NCI-H446 treated with DMSO at 0.1 percent for 48 hours (cell line): ENCODE measurements around the gene PON1.

Experiments used
- DNase-seq: peaks from one replicate; lab custom pipeline; 2025; lab: John Stamatoyannopoulos, UW

The PON1 gene

DNA sequence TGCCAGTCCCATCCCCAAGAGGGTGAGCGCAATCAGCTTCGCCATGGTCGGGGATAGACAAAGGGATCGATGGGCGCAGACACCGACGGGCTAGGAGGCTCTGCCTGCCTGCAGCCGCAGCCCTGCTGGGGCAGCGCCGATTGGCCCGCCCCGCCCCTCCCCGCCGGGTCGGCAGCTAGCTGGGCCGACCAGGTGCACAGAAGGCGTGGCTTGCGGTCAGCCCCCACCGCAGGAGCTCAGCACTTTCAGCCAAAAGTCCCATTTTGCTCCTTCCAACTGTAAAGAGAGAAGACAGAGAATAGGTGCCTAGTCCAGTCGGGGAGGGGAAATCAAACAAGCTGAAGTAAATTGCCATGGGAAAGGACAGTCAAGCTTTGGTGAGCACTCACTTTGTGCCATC, at the start of gene PON1:
Gene PON1, minus strand, starts transcription at position 102 of the 400 bp plus-strand sequence. Its CDS starts 57 bp downstream, at position 45.
- no peak for DNase-seq

DNA sequence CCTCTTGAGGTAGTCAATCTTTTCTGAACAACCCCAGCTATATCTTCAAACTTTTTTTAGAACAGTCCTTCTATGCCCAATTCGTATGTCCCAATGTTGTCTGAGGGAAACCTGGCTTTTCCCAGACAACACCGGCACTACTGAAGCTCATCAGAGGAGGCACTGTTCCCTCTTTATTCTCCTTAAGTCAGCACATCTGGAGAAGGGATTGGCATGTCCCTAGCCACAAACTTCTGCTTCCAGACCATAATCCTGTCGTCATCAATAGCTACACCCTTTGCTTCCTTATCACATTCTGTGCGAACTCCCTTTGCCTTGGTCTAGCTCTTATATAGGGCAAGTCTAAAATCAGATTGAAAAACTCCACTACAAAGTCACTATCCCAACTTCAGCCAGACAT, 49.0 kb upstream of the PON1 start:
- no peak for DNase-seq

DNA sequence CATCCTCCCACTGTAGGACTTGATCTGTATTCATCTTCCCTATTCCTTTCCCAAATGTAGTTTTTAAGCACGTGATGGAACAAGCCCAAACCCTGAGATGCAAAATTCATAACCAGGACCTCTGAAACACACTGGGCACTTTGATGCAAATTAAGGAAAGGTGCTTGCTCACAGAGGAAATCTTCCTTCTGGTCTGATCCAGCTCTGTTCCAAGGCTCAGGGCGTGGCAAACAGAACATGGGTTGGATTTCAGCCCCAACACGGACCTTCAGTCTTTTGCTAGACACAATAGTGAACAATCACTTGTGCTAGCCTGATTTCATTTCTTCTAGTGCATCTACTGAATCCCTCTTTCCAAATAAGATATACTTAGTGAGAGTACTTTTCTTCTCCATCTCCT, 43.9 kb upstream of the PON1 start:
- no peak for DNase-seq

DNA sequence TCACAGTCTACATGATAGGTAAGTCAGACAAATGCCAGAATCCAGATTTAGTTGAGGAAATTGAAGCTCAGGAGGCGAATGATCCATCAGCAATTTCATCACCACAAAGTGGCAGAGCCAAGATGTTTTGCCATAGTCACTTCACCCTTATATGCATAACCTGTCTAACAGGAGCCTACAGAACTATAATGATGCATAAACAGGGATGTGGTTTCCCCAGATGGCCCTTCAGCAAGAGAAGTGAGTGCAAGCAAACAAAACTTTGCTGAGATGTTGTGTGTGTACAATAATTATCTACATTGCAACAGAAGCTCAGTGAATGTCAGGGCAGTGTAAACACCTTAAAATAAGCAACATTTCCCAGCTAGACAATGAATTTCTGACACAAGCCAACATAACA, 43.3 kb upstream of the PON1 start:
- DNase-seq = no peak

DNA sequence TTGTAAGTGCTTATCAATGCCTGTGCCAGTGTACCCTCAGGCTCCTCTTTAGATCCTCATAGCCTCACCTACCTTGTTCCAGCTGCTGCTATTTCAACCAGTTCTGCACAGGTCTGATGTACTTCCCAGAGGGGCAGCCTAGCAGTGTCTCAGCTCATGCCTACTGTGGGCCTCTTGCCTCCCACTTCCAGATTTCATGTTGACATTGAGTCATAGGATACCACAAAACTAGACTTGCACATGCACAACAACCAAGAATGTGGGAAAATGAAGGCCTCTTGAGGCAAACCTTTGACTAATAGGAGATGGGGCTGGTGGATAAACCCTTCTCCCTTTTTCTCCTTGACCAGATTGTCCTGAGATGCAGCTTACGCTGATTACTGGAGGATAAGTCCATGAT, 40.8 kb upstream of the PON1 start:
- DNase-seq = no peak

DNA sequence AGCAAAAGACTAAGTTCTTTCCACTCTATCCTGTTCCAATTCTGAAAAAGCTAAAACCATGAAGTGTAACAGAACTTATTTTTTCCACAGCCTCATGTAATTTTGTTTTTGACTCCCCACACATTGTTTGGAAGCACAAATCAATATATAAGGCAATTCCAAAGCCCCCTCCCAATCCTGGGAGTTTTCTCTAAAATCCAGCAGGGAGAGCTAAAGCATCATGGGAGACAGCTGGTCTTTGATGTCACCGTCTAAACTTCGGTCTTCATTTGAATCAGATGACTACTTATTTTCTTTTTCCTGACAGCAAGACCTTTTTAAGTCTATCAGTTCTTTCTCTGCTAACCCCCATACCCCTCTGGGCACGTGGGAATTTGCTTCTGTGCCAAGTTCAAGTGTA, 33.3 kb upstream of the PON1 start:
- DNase-seq = no peak

DNA sequence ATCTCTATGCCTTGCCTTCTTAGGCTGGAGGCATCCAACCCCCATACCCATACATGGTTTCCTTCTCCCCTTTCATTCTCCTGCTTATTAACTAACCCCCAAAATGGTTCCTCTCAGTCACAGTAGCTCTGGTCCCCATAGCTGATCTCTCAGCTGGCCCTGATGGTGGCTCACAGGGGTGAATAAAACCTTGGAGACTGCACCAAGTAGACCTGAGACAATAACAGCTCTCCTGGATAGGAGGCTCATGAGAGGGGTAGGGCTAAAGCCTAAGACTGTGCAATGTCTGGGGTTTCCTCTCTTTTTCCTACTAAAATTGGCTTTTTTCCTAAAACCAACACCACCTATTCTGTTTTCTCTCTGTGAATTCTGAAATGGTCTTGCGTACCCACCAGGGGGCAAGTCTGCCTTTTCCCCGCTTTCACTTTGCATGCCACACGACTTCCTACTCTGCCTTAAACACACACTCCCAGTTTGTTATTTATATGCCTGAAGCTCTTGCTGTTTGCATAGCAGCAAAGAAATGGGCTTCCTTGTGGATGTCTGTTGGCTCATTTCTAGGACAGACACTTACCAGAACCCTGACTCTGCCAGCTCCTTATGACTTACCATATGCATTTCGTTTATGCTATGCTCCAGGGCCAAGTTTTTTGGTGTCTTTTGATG, 18.4 kb upstream of the PON1 start:
- no peak for DNase-seq

DNA sequence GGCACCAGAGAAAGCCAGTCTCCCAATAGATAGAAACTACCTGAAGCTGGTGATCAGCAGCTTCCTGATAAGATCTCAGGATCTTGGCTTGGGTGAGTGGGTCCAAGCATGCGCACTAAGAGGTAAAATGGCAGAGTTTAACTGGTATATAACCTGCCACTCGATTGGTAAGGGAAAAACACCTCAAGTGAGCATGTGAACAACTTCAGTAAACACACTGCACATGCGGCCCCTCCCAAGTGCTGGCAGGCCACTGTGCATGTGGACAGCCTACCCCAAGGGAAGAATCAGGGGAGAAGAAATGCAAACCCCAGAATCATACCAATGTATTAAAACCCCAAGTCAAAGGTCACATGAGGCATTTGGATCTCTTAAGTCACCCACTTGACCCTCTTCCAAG, 17.7 kb upstream of the PON1 start:
- no peak for DNase-seq

DNA sequence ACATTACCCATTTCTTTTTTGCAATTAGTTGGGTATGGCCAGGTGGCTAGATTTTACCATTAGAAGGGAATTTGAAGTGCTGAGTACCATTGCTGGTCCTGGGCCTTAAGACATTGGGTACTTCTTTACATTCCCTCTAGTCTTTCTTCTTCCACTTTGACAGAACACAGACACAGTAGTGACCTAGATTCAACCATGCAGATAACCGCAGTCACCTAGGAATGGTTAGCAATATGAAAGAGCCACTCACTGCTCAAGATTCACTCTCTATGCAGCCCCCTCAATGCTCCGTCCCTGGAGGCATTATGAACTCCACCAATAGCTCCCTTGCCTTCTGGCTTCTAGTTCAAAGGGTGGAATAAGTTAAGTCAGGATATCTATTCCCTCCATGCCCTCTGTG, 16.2 kb upstream of the PON1 start:
- no peak for DNase-seq

DNA sequence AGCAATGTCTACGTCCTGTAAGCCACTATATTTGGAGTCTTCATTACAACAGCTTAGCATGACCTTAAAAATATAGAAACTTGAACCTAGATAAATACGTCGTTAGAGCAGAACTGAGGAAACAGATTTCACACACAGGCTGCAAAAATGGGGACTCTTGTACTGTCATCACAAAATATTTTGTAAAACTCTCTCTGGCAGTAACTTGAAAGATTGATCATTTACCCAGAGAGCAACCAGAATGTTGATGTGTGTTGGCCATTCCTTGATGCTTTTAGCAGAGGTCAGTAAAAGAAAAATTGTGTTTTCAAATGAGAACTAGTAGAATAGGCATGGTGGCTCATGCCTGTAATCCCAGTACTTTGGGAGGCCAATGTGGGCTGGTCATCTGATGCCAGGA, 14.5 kb upstream of the PON1 start:
- DNase-seq = no peak

DNA sequence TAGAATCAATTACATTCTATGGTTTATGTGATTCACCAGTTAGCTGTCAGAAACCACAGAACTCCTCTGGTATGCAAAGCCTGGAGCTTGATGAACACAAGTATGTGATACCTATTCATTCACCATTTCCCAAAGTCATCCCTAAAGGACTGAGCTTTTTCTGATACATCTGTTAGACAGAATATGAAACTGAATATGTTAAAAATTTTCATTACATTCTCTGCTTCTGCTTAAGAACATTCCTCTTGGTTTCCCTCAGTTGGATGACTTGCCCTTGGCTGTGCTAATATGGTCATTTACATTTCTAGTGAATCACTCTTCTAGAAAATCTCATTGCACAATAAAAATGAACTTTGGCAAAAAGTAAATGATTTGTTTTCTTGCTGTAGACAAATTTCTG, 10.8 kb upstream of the PON1 start:
- no peak for DNase-seq

DNA sequence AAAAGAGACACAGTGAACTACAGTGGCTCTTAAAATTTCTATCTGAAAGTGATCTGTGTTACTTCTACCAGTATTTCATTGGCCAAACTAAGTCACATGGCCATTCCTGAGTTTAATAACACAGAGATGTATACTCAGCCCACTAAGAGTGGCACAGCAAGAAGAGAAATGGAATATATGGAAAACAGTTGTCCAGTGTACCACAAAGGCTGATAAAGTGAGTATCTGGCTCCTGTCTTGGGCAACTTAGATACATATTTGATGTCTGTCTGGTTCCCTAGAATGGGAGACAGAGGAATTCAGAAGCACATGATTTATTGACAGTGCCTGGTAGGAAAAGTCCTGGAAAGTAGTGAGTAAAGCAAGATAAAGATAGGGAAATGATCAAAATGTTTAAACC, 10.1 kb upstream of the PON1 start:
- DNase-seq = no peak

DNA sequence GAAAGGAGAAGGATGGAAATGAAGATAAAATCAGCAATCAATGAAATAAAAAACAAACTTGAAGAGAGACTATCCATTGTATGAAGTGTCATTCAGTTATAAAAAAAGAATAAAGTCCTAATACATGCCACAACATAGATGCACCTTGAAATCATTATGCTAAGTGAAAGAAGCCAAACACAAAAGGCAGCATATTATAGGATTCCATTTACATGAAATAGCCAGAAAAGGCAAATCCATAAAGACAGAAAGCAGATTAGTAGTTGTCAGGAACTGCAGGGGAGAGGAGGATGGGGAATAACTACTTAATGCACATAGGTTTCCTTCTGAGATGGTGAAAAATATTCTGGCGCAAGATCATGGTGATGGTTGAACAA, 6.6 kb upstream of the PON1 start:
- no peak for DNase-seq

DNA sequence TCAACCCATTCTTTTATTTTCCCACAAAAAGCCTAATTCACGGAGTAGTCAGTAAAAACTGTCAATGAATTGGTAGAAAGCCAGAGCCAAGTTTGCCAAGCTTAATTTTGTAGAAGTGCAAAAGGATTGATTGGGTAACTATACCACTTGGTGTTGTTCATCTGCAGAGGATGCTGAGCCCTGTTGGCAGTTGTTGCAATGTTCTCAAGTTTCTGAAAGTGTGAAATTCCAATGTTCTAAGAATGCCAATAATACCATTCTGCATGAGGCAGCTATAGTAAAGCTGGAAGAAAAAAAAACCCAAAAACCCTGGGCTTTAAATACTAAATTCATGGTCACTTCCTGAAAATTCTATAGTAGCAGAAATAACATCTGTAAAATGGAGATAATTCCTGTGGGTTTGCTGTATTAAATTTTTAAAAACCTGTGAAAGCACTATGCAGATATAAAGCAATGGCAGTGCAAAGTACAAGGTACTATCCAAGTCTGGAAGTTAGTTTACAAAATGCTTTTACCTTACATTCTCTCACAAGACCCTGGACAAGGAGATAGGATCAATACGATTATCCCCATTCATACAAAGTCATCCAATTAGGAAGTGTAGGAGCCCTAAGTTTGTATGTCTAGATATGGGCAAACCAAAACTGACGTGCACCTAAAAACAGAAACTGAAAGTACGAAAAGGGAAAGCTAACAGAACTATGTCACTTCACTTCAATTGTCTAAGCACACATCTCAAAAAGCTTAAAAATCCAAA, 6.0 kb upstream of the PON1 start:
- no peak for DNase-seq

DNA sequence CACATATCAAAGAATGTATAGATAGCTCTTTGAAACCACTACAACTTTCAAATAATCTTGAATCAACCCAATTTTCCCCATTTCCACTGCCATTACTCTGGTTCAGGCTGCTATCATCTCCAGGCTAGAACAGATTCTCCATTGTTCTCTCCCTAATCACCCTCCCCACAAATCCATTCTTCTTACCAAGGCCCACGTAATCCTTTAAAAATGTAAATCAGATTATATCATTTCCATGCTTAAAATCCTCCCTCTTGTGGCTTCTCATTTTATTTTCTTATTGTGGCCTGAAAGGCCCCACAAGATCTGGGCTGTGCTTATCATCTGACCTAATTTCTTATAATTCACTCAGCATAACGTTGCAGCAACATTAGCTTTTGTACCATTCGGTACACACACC, 3.0 kb upstream of the PON1 start:
- DNase-seq = no peak

DNA sequence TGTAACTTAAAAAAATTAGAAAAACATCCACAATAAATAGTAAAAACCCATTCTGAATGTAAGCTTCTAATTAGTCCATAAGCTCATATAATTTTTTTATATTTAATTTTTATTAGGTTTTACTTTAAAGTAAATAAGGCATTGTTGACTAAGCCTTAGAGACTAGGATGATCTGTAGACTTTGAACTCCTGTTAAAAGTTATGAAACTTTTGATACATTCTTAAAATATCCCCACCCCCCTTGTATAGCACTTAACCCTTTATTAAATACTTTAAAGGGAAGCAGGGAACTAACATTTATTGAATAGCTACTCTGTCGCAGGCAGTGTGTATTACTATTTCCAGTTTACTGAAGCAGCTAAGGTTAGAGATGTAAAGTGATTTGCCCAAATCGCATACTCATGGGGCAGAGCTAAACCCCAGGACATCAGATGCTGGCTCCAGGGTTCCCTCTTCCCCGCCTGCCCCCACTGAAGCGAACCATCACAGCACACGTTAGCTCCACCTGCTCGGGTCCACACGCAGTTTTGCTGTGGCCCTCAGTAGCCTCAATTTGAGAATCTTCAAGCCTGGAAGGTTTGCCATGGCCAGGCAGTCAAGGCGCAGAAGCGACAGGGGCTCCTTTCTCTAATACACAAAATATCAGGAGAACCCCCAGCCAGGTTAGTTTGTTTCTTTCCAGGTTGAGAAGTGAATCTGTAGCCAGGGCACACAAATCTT, 762 bp downstream of the PON1 start:
- no peak for DNase-seq

DNA sequence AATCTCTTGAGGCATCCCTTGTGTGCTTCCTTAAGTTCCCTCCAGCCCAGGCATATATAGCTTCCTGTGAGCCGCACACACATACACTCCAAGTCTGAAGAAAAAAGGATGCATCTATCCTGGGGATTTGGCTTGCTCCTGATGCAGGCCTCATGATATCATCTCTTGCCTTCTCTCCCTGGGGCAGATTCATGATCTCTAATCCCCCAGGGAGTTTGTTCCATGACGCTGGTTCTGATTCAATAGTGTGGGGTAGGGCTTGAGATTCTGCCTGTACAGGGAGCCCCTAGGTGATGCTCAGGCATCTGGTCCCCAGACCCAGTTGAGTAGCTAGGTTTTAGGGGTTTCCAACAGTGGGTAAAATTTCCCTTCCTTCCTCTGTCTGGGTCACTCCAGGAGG, 1.5 kb downstream of the PON1 start:
- no peak for DNase-seq

DNA sequence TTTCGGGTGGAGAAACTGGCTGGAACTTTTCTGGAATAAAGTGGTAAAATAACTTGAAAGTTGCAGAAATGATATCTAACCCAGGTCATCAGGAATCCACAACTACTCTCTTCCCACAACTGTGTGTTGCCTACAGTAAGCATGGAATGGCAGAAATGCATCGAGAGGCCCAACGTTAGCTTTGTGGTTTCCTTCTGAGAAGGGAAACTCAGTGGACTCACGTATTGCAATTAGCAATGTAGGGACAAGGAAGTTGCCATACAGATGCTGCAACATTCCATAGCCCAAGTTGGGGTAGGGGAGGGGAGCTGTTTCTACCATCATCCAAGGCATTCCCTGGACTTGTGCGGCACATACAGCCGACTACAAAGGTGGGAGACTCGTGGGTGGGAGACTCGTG, 1.9 kb downstream of the PON1 start:
- no peak for DNase-seq

DNA sequence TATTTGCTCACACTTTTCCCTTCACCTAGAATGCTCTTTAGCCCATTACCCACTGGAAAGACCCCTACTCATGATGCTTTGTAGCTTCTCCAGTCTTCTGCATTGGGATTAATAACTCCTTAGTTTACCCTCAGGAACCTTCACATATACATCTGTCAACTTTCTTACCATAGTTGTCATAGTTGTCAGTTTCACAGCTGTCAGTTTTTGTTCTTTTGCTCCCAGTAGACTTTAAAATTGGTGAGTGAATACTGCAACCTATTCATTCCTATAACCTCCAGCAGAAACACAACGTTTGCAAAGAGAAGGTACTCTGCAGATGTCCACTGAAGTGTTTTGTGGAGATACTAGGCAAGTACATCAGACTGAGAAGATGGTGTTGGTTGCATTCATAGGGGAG, 2.6 kb downstream of the PON1 start:
- no peak for DNase-seq

DNA sequence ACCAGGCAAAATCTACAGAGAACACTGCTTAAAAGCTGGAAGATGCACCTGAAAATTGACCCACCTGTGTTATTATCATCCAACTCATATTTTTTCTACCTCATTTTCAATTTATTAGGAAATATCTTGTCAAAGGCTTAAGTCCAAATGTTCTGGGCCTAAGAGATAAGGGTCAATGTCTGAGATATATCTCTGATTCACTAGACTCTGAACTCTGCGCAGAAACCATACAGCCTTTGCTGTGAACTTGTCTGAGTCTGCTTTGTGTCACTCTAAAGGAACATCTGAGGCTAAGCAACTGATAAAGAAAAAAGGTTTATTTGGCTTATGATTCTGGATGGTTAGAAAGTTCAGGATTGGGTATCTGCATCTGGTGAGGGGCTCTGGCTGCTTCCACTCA, 3.7 kb downstream of the PON1 start:
- DNase-seq = no peak

DNA sequence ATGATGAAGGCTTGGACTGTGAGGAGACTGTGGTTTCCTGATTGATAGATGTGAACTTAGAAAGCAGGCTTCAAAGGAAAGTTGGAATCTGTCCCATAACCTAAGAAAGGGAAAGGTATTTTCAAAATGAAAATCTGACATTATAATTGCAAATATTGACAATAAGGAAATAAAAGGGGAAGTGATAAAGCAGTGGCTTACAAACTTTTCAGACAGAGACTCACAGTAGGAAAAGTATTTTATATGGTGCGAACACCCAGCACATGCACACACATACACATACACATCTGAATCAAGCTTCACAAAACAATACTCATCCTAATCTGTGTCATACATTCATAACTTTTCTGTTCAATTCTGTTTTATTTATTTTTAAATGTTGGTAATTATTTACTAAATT, 4.8 kb downstream of the PON1 start:
- no peak for DNase-seq

DNA sequence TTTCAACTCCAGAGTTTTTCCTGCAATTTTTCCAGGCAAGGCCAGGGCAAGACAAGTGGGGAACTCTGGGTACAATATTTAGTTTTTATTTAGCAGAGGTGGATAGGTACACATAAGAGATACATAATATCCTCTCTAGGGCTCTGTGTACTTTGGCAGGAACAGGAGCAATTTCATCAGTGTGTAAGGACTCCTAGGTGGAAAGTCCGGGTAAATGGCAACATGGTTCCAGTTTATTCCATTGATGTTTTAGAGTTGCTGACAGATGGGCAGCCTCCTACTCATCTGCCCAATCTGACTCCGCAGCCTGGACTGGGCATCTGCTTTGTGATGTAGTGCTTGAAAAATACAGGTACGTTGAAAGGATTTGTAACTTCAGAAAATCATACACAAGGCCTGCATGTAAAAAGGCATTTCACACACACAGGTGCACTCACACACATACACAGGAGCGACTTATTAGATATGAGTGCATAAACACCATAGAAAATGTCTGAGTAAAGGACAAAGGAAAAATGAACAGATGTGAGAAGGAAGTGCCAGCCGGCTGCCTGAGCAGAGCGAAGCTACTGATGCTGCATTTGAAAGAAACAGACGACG, 5.7 kb downstream of the PON1 start:
- DNase-seq = no peak

DNA sequence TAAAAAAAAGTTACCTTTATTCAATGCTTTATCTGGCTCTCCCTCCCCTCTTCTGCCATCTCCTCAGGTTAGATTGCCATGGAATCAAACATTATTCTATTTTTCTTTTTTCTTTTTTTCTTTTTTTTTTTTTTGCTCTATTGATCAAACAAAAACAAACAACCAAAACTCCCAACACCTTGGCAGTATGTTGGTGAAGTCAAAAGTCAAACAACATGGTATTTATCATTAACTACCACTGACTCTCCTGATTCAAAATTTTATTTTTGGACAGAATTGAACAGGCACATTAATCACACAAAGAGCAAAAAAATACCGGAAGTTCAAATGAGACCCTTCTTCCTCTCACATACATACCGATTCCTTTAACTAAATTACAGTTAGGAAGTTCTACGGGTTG, 6.4 kb downstream of the PON1 start:
- no peak for DNase-seq
